Right atrium auricular region (tissue), 2 donors: ENCODE measurements around the gene USF1. TPM values are rescaled to one million over a fixed set of nuclear protein-coding genes. Genes with fewer than 3 reads are reported as not detected.
A peak's percentile ranks its signal among the peaks of the same experiment; 100 is the strongest.
"Not testable (repeated sequence)": the region's sequence is repeated elsewhere in the genome, so short reads cannot be mapped to it uniquely, and the experiment has no call there.

Experiments
- DNase-seq: peaks from one replicate; pipeline ENCODE4 v3.0.0-alpha.2; 2019; ENCODE audit warnings: low spot score
- H3K27ac ChIP-seq, 2 donors: fragments of 200-600 bp; sonication (generic); 1 replicate in 1 of 2; 2 replicates in 1 of 2; pipeline ENCODE4 v1.5.1; 2016 to 2019
- H3K27me3 ChIP-seq, 2 donors: fragments of 200-600 bp; sonication (generic); one replicate each; pipeline versions ENCODE4 v1.5.1 to v1.6.0; 2017 to 2019
- H3K36me3 ChIP-seq: fragments of 200-600 bp; sonication (generic); one replicate; pipeline ENCODE4 v1.5.1; 2016
- H3K4me1 ChIP-seq, 2 donors: fragments of 200-600 bp; sonication (generic); one replicate each; pipeline versions ENCODE4 v1.5.1 to v1.6.0; 2017 to 2019
- H3K4me3 ChIP-seq, 2 donors: fragments of 200-600 bp; sonication (generic); 1 replicate in 1 of 2; 2 replicates in 1 of 2; pipeline ENCODE4 v1.5.1; 2017 to 2019; ENCODE audit warnings: mild to moderate bottlenecking in 1 of 2, moderate library complexity in 1 of 2
- H3K9me3 ChIP-seq, 2 donors: fragments of 200-600 bp; sonication (generic); one replicate each; pipeline ENCODE4 v1.5.1; 2019
- CTCF ChIP-seq, 2 donors: fragments of 200-600 bp; sonication (generic); IDR thresholded peaks; one replicate each; pipeline ENCODE4 v1.5.1; 2019; ENCODE audit warnings: antibody characterized with exemption in 2 of 2
- total RNA-seq, 2 donors: library from RNA; depleted of rRNA; stranded (reverse); fragments of >200 nt; gene quantifications; one replicate each; pipeline ENCODE4 v1.1.0, GENCODE V29; 2016

USF1 gene
- total RNA-seq, 2 donors from 2014 or later, result 21.7 to 25.5 TPM

GRCh38 chr1:161020509-161021164 lies 25.1 kb downstream of the USF1 start, which contains the start of gene F11R:
Gene F11R, minus strand, starts transcription at chr1:161021152. Its CDS starts 79 bp downstream, at chr1:161021073.
- no peak for DNase-seq
- H3K9me3 ChIP-seq, result no peaks in the 10 kb centered on the region
- TF ChIP-seq CTCF (IDR thresholded peaks at IDR 0.05), result peak in 1 of 2 donors; percentile 32
- no peaks in the 10 kb centered on the region for H3K27me3 ChIP-seq
- H3K4me1 ChIP-seq, result peaks cover 0 to 22% of the 10 kb centered on the region in 2 donors
- H3K4me3 ChIP-seq, result peak within 1 kb of the TSS; percentile 52 to 68
- H3K36me3 ChIP-seq, result no peaks in the 10 kb centered on the region
- H3K27ac ChIP-seq, result peak within 1 kb of the TSS; percentile 58 to 82

GRCh38 chr1:161019751-161020495 lies 25.9 kb downstream of the USF1 start:
- no peak for TF ChIP-seq CTCF (IDR thresholded peaks at IDR 0.05)

GRCh38 chr1:161019111-161019660 lies 26.6 kb downstream of the USF1 start:
- H3K4me1 ChIP-seq, result peaks cover 0 to 28% of the 10 kb centered on the region in 2 donors
- not testable (repeated sequence) for DNase-seq, H3K27me3 ChIP-seq, H3K4me3 ChIP-seq, H3K9me3 ChIP-seq, H3K36me3 ChIP-seq
- H3K27ac ChIP-seq, result peak overlapping the region; percentile 58 to 82

More at GRCh38 chr1:161019751-161020495, 25.9 kb downstream of the USF1 start:
- Histone ChIP-seq H3K27me3 (no peaks in the 10 kb centered on the region), H3K4me3 (peak overlapping the region; percentile 52 to 68), H3K36me3 (no peaks in the 10 kb centered on the region), H3K27ac (peak overlapping the region; percentile 58 to 82), H3K9me3 (no peaks in the 10 kb centered on the region), H3K4me1 (peaks cover 0 to 22% of the 10 kb centered on the region in 2 donors)
- no peak for DNase-seq

- H3K27ac ChIP-seq, result no peak overlapping the region
- no peak for DNase-seq
- TF ChIP-seq CTCF (IDR thresholded peaks at IDR 0.05), result no peak
- H3K9me3 ChIP-seq, result no peaks in the 10 kb centered on the region
- peaks cover 0 to 33% of the 10 kb centered on the region in 2 donors for H3K4me1 ChIP-seq
- no peak overlapping the region for H3K4me3 ChIP-seq
- no peaks in the 10 kb centered on the region for H3K27me3 ChIP-seq
- no peaks in the 10 kb centered on the region for H3K36me3 ChIP-seq
Observed at GRCh38 chr1:161018631-161018930, 27.2 kb downstream of the USF1 start.

- DNase-seq, result no peak
- no peak for TF ChIP-seq CTCF (IDR thresholded peaks at IDR 0.05)
- Histone ChIP-seq H3K27ac (no peak overlapping the region), H3K4me1 (peaks cover 0 to 39% of the 10 kb centered on the region in 2 donors), H3K36me3 (no peaks in the 10 kb centered on the region), H3K4me3 (no peak overlapping the region), H3K9me3 (no peaks in the 10 kb centered on the region), H3K27me3 (no peaks in the 10 kb centered on the region)
Observed at GRCh38 chr1:161017756-161018630, 27.8 kb downstream of the USF1 start.

GRCh38 chr1:161017181-161017580 lies 28.6 kb downstream of the USF1 start:
- not testable (repeated sequence) for H3K36me3 ChIP-seq, H3K27me3 ChIP-seq, DNase-seq, H3K9me3 ChIP-seq, H3K4me3 ChIP-seq, H3K27ac ChIP-seq
- H3K4me1 ChIP-seq, result peaks cover 0 to 39% of the 10 kb centered on the region in 2 donors

- H3K27me3 ChIP-seq, DNase-seq, H3K27ac ChIP-seq, H3K36me3 ChIP-seq, H3K4me3 ChIP-seq, H3K9me3 ChIP-seq: not testable (repeated sequence)
- H3K4me1 ChIP-seq, result peaks cover 0 to 39% of the 10 kb centered on the region in 2 donors
Observed at GRCh38 chr1:161016683-161017082, 29.1 kb downstream of the USF1 start.
